ENCODE data around the gene CMTM6.
"Not testable (repeated sequence)": the region's sequence is repeated elsewhere in the genome, so short reads cannot be mapped to it uniquely, and the experiment has no call there.

The CMTM6 gene

DNA sequence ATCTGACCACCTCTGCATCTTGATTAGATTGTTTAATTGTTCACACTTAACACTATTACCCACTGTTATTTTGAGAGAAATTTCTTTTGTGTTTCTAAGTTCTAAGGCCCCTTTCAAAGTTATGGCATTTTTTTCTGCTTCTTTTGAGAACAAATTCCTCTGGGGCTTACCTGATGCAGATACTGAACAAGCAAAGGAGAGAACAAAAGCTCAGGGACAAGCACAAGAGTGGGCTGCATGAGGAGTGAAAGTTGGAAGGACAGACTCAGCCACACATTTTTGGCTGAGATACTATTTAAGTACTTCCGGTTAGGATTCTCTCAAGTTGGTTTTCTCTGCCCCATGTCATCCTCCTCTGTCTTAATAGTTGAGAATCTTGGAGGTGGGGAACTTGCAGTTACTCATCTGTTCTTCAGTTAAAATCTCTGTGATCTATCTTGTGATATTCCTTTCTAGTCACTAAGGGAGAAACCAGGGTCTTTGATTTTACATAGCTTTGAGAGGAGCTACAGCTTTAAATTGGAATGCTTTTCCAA is 54.7 kb downstream of the CMTM6 start:
- DNase-seq (ENCODE audit: low spot score) = no peak

DNA sequence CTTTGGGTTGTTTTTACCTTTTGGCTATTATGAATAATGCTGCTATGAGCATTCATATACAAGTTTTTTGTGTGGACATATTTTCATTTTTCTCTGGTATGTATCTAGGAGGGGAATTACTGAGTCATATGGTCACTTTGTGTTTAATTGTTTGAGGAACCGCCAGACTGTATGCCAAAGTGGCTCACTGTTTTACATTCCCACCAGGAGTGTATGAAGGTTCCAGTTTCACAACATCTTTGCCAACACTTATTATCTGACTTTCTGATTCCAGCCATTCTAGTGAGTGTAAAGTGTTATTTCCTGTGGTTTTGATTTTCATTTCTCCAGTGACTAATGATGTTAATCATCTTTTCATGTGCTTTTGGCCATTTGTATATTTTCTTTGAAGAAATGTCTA is 59.2 kb downstream of the CMTM6 start:
- DNase-seq (ENCODE audit: low spot score) = no peak

DNA sequence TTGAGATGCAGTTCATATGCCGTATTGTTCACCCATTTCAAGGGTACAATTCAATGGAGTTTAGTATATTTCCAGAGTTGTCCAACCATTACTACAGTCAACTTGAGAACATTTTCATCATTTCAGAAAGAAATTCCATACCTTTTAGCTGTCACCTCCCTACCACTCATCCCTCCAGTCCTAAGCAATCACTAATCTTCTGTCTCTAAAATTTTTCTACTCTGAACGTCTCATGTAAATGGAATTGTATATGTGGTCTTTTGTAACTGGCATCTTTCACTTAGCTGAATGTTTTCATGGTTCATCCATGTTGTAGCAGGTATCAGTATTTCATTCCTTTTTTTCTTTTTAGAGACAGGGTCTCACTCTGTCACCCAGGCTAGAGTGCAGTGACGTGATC is 59.9 kb downstream of the CMTM6 start:
- no peak for DNase-seq (ENCODE audit: low spot score)

DNA sequence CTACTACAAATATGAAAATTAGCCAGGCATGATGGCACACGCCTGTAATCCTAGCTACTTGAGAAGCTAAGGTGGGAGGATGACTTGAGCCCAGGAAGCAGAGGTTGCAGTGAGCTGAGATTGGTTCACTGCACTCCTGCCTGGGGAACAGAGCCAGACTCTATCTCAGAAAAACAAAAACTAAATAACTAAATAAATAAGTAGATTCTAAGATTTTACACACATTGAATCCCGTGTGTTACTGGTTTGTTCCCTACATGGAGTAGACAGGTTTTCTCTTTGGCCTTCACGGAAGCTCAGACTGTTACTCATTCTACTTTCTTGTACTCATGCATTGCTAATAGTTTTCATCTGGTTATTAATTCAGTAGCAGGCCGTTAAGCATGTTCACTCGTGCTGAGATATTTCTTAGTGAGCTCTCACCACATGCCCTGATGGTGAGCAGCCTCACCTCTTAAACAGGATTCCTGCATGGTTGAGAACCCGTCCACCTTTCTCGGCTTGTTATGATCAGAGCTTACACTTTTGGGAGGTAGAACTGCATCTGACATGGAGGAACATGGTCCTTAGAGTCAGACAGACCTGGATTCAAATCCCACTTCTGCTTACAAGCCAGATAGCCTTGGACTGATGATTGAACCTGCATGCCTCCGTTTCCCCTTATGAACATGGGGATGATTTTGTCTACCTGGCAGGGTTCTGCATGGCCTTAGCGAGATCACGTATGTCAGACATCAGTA is 61.9 kb downstream of the CMTM6 start:
- no peak for DNase-seq (ENCODE audit: low spot score)

DNA sequence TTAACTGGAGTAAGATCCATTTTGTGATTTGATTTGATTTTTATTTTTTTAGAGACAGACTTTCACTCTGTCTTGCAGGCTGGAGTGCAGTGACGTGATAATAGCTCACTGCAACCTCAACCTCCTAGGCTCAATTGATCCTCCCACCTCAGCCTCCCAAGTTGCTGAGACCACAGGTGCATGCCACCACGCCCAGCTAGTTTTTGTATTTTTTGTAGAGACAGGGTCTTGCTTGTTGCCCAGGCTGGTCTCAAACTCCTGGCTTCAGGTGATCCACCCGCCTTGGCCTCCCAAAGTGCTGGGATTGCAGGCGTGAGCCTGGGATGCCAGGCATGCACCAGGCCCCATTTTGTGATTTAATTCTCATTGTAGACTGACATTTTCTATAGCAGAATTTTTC is 63.2 kb downstream of the CMTM6 start:
- not testable (repeated sequence) for DNase-seq (ENCODE audit: low spot score)

DNA sequence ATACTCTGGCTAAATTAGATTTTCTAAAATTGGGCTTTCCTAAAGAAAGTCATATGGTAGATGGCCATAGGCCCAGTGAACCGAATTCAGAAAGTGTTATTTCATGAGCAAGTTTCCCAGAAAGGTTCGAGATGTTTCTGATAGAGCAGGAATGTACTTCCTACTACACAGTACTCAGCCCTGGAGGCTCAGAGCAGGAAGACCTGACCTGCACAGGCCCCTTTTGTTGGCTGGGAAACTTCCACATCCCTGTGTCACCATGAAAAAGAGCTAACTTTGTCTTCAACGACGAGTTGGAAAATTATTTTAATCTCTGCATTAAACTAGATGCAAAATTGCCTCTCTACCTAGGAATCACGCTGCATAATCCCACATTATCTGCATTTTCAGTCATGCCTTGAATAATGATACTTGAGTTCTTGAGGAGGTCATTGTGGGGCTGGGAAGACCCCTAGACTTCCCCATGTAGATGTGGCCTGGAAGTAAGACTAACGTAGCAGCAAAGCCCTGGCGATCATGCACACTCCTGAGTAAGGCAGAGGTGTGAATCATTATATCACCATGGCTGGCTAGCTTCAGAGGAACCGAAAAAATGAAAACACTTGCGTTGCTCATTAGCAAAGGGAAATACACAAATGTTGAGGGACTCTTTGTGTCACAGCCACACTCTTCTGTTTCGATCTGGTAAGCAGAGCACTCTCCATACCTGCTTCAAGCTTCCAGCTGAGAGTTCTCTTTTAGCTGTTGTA is 63.9 kb downstream of the CMTM6 start:
- no peak for DNase-seq (ENCODE audit: low spot score)

DNA sequence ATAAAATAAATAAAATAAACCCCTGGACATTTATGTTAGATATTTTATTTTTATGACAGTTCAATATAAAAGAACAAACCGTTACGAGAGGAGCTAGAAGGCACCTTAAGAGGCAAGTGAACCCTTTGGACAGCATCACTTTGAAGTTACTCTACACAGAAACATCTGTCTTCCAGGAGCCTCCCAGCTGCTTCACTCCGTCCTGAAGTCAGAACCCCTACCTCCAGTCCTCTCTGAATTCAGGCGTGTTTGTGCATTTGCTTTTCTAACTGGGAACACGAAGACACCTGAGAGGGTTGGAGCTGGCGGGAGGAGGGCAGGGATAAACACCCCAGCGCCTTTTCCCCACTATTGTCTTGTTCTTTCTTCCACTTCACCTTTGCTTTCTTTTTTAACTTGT is 64.8 kb downstream of the CMTM6 start:
- no peak for DNase-seq (ENCODE audit: low spot score)

DNA sequence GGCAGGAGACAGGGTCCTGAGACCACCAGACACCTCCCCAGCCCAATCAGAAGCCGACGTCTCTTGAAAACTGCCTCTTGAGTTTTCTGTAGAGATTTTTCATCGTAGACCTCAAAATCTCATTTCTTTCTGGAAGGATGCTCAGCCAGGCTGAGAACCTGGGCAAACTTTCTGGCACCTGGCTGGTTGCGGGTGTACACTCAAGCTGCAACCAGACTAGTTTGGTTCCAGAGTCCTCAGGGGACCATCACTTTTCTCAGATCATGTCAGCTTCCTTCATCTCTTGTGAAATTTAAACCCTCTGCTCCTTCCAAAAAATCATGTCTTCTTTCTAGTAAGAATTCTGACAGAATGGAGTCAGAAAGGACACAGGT is 65.8 kb downstream of the CMTM6 start:
- DNase-seq (ENCODE audit: low spot score) = no peak

DNA sequence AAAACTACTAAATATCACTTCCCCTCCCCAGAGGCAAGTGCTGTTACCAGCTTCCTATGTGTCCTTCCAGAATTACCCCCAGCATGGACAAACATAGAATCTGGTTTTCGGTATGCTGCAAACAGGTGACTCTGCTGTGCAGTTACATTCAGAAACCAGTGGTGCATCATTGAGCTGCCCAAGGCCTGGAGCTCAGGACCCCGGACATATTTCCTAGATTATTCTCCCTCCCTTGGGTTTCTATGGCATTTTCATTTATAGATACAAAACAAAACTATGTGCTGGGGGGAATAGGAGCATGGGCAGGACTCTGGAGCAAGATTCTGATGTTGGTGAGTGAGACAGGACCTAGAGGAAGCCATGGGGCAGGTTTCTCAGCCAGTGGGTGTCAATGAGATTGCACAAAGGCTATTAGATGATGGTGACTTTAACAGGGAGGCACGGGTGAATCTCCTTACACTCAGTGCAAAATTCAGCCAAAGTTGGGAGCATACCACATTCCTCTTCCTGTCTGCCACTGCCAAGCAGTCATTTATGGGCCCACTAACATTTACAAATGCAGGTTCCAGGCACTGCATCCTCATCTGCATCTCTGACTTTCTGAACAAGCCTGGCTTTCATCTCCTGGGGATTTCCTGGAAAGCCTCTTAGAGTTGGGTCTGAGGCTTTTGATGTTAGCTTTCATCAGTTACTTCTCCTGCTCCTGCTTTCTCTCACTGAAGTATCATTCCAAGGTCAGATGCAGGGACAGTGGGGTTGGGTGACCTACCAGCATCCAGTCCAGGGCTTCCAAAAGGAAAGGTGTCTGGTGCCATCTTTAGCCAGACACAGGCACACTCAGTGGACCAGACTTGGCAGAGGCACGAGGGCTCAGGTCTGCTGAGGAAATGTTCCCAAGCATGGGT is 66.5 kb downstream of the CMTM6 start:
- no peak for DNase-seq (ENCODE audit: low spot score)

DNA sequence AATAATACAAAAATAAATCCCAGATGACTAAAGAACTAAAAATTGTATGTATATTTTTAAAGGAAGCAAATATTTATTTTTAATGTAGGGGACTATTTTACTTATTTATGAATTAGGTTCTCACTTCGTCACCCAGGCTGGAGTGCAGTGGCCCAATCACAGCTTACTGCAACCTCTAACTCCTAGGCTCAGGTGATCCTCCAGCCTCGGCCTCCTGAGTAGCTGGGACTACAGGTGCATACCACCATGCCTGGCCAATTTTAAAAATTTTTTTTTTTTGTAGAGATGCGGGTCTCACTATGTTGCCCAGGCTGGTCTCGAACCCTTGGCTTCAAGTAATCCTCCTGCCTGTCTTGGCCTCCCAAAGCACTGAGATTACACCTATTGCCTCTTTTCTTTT is 68.4 kb downstream of the CMTM6 start:
- DNase-seq (ENCODE audit: low spot score) = no peak

DNA sequence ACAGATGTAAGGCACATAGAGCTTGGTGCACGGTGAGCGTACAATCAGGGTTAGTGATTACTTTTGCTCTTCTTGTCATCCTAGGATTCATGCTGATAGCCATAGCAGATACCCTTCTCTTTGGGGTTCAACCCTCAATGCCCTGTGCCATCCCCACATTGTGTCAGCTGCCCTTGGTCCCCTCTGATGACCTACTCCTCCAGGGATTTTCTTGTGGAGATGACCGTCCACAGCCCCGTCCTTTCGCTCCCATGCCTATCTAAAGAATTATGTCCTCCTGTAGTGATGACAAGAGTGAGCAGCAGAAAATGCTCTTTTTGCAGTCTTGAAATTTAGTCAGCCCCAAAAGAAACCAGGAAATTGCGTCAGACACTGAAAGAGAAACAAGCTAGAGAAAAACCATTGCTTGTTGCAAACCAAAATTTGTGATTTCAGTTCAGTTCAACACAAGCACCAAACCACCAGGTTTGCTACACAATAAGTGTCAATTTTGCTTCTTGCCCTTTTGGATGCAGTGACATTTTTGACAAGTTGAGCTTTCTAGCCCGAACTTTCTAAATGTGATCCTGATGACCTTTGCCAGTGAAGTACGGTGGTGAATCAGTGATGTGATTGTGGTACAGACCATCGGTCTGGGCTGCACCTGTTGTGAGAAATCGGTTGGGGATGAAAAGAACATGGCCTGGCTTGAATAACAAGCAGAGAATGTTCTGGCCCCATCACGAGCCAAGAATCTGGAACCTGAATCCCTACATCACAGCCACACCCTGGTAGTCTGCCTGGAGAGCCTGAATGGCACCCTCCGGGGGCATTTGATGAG is 69.7 kb downstream of the CMTM6 start:
- DNase-seq (ENCODE audit: low spot score) = peak; percentile 62

DNA sequence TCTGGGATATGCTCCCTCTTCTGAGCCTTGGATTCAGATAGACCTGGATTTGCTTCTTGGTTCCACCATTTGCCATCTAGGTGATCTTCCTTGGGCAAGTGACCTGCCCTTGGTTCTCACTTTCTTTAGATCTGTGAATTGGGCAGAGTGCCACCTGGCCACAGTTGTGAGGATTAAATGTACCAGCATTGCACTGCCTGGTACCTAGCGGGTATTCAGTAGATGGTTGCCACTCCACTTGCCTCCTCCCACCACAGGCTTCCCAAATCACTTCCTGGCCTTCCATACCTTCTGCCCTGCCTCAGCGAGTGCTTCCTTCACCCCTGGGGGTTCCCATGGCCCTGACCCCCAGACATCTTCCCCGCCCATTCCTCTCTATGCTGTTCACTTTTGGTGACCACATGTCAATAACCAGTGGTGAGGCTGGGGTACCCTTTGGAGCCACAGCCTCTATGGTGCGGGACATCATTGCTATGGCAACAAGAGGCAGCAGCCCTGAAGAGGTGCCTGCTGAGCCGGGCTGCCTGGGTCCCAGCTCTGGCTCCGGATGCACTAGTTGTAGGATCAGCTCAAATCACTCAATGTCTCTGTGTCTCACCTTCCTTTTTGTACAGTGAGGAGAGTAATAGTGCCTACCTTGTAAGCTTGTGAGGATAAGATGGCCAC is 70.5 kb downstream of the CMTM6 start:
- DNase-seq (ENCODE audit: low spot score) = no peak

DNA sequence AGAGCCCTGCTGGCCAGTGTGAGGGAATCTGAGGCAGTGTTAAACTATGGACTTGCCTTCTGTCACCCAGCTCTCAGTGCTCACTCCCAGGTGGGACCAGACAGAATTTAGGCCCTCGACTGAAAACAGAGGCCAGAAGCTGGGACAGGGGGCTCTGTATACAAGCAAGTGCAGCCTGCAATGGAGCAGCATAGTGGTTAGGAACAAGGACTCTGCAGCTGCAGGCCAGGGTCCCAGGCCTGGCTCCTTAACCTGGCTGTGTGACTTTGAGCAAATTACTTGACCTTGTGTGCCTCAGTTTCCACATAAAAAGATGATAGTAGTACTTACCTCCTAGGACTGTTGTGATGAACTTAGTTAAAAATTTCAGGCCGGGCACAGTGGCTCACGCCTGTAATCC is 71.2 kb downstream of the CMTM6 start:
- DNase-seq (ENCODE audit: low spot score) = no peak
